PC-3 (cell line): ENCODE data around the gene CDH13. TPM values are rescaled to one million over a fixed set of nuclear protein-coding genes. Genes with fewer than 3 reads are reported as not detected.

ENCODE experiments used
- ATAC-seq: fragments of 200-7000 bp; cut with Tn5 transposase; 2 replicates; pipeline ENCODE4 v1.9.1; 2020; ENCODE audit warnings: mild to moderate bottlenecking, moderate library complexity
- BruUV-seq: library from RNA; stranded (reverse); fragments of 400-500 nt; replicated peaks from 2 replicates; lab custom pipeline; 2021; lab: Mats Ljungman, UMichigan
- CTCF ChIA-PET: fragments of 300-600 bp; sonication (Branson Sonifier 250); formaldehyde crosslinking; loops from one replicate; lab custom pipeline; 2022; ENCODE audit warnings: antibody characterized with exemption; lab: Charles Lee
- POLR2A ChIA-PET: fragments of 300-600 bp; sonication (Branson Sonifier 250); formaldehyde crosslinking; loops from one replicate; lab custom pipeline; 2022; ENCODE audit warnings: antibody characterized with exemption; ENCODE audit not compliant: unreplicated experiment; lab: Charles Lee
- DNase-seq: peaks from one replicate; pipeline ENCODE4 v3.0.0-alpha.2; 2015
- H2AFZ ChIP-seq: fragments of 300-600 bp; sonication (generic); 2 replicates; pipeline ENCODE4 v1.6.0; 2016; ENCODE audit warnings: antibody characterized with exemption, low read length
- H3F3A ChIP-seq: fragments of 300-600 bp; sonication (generic); one replicate; pipeline ENCODE4 v1.6.0; 2017; ENCODE audit warnings: antibody characterized with exemption, low read length, control low read depth, mild to moderate bottlenecking; ENCODE audit not compliant: unreplicated experiment
- H3K27ac ChIP-seq: fragments of 300-600 bp; sonication (generic); 2 replicates; pipeline ENCODE4 v1.5.1; 2016; ENCODE audit warnings: mild to moderate bottlenecking, low read length
- H3K27me3 ChIP-seq: fragments of 300-600 bp; sonication (generic); 2 replicates; pipeline ENCODE4 v1.6.1; 2016; ENCODE audit warnings: low read length, mixed read lengths
- H3K36me3 ChIP-seq: fragments of 300-600 bp; sonication (generic); 2 replicates; pipeline ENCODE4 v1.6.1; 2016; ENCODE audit warnings: low read depth, mixed run types, low read length, mixed read lengths
- H3K4me1 ChIP-seq: fragments of 300-600 bp; sonication (generic); 2 replicates; pipeline ENCODE4 v1.5.1; 2016; ENCODE audit warnings: low read length; ENCODE audit not compliant: insufficient read depth
- H3K4me2 ChIP-seq: fragments of 300-600 bp; sonication (generic); 2 replicates; pipeline ENCODE4 v1.6.0; 2016; ENCODE audit warnings: low read length
- H3K4me3 ChIP-seq: fragments of 300-600 bp; sonication (generic); 2 replicates; pipeline ENCODE4 v1.5.1; 2016; ENCODE audit warnings: mild to moderate bottlenecking, low read length, mixed read lengths
- H3K79me2 ChIP-seq: fragments of 300-600 bp; sonication (generic); 2 replicates; pipeline ENCODE4 v1.6.1; 2017; ENCODE audit warnings: low read length, mixed read lengths
- H3K9ac ChIP-seq: fragments of 300-600 bp; sonication (generic); 2 replicates; pipeline ENCODE4 v1.6.0; 2016; ENCODE audit warnings: mild to moderate bottlenecking, low read length
- H3K9me2 ChIP-seq: fragments of 300-600 bp; sonication (generic); replicated peaks from 2 replicates; pipeline ENCODE4 v1.6.1; 2016; ENCODE audit warnings: mixed run types, low read length, mixed read lengths
- H3K9me3 ChIP-seq: fragments of 300-600 bp; sonication (generic); 2 replicates; pipeline ENCODE4 v1.6.1; 2016; ENCODE audit warnings: low read length, mixed read lengths
- H4K20me1 ChIP-seq: fragments of 300-600 bp; sonication (generic); 2 replicates; pipeline ENCODE4 v1.6.1; 2016; ENCODE audit warnings: low read length, mixed read lengths
- EZH2 ChIP-seq: fragments of 300-600 bp; sonication (generic); IDR thresholded peaks from one replicate; pipeline ENCODE4 v1.6.1; 2017; ENCODE audit warnings: antibody characterized with exemption, mild to moderate bottlenecking, low read length; ENCODE audit not compliant: unreplicated experiment
- EZH2phosphoT487 ChIP-seq: fragments of 300-600 bp; sonication (generic); IDR thresholded peaks from 2 replicates; pipeline ENCODE4 v1.6.1; 2018; ENCODE audit warnings: mild to moderate bottlenecking, antibody characterized with exemption, low read length, borderline replicate concordance
- intact Hi-C: fragments of 100-400 bp; cut with micrococcal nuclease; formaldehyde crosslinking; loops from 2 replicates; pipeline ENCODE4 v1.9.0; 2023
- total RNA-seq: library from RNA; depleted of rRNA; stranded (reverse); fragments of >200 nt; gene quantifications from 2 replicates; pipeline ENCODE4 v1.2.3, GENCODE V29; 2014
- TF ChIP-seq, protein P1 (sequence below): fragments of 300-600 bp; sonication (generic); conservative IDR thresholded peaks from 2 replicates; pipeline ENCODE4 v1.5.1; 2017; ENCODE audit warnings: antibody characterized with exemption, low read depth, mild to moderate bottlenecking, low read length

CDH13 gene
- total RNA-seq, 1 experiment from 2014 or later, result 0.36 TPM

DNA sequence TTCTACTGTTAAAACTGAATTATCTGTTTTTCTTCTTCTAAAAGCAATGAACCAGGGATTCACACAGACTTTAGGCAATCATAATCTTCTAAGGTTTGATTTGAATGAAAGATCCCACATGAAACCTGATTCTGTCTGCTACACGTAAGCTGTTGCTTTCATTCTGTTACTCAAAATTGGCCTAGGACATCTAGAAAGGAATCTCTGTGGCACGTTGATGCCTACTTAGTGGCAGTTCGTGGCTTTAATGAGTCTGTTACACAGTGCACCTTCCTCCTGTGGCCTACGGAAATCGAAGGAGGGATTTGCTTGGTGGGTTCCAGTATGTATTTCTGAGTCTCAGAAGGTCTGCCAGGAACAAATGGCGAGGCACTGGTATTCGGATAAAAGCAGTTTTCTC, 691.6 kb downstream of the CDH13 start:
- Histone ChIP-seq H3K9me3 (no peaks in the 10 kb centered on the region), H3F3A (no peaks in the 10 kb centered on the region), H3K27me3 (no peaks in the 10 kb centered on the region; the same call in 1 of the 2 replicates), H3K4me1 (no peaks in the 10 kb centered on the region), H3K79me2 (no peaks in the 10 kb centered on the region), H3K4me2 (no peak overlapping the region), H3K4me3 (no peak overlapping the region), H3K9me2 (no peaks in the 10 kb centered on the region), H3K27ac (no peak overlapping the region), H4K20me1 (no peaks in the 10 kb centered on the region), H3K36me3 (no peaks in the 10 kb centered on the region), H2AFZ (no peak overlapping the region), H3K9ac (no peak overlapping the region)
- POLR2A ChIA-PET, result no interaction called here
- BruUV-seq, result no TSS peak
- CTCF ChIA-PET, result no interaction called here
- ATAC-seq, result no peak
- no peak for DNase-seq
- no peak for TF ChIP-seq EZH2phosphoT487
- TF ChIP-seq, protein P1, sequence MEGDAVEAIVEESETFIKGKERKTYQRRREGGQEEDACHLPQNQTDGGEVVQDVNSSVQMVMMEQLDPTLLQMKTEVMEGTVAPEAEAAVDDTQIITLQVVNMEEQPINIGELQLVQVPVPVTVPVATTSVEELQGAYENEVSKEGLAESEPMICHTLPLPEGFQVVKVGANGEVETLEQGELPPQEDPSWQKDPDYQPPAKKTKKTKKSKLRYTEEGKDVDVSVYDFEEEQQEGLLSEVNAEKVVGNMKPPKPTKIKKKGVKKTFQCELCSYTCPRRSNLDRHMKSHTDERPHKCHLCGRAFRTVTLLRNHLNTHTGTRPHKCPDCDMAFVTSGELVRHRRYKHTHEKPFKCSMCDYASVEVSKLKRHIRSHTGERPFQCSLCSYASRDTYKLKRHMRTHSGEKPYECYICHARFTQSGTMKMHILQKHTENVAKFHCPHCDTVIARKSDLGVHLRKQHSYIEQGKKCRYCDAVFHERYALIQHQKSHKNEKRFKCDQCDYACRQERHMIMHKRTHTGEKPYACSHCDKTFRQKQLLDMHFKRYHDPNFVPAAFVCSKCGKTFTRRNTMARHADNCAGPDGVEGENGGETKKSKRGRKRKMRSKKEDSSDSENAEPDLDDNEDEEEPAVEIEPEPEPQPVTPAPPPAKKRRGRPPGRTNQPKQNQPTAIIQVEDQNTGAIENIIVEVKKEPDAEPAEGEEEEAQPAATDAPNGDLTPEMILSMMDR, result no peak
- no peak for TF ChIP-seq EZH2
- intact Hi-C loops, result no loop called here

DNA sequence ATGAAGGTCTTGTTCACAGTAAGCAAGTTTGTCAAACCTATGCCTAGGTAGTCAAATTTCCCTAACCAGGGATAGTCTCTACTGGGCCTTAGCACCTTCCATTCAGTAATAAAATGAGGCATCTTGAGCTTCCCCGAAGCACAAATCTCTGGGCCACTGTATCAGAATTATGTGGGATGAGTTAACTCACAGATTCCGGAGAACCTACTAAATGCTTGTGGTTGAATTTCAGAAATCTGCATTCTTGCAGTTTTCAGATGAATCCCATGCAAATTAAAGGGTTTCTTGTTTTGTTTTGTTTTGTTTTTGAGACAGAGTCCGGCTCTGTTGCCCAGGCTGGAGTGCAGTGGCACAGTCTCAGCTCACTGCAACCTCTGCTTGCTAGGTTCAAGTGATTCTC, 702.2 kb downstream of the CDH13 start:
- H3K27me3 ChIP-seq, result peaks cover 10% of the 10 kb centered on the region; the same call in 1 of the 2 replicates
- no peaks in the 10 kb centered on the region for H3K4me1 ChIP-seq
- ChIA-PET CTCF (interaction anchor here (0.7 kb wide), 1 partner anchor 87 kb away, joined by 7 read pairs; no protein-coding TSS in a partner anchor), POLR2A (no interaction called here)
- intact Hi-C loops, result no loop called here
- no peak overlapping the region for H3K4me3 ChIP-seq
- H3K9me3 ChIP-seq, result no peaks in the 10 kb centered on the region
- H3K36me3 ChIP-seq, result no peaks in the 10 kb centered on the region
- H4K20me1 ChIP-seq, result no peaks in the 10 kb centered on the region
- no peak overlapping the region for H3K9ac ChIP-seq
- no peaks in the 10 kb centered on the region for H3K9me2 ChIP-seq
- no peak for DNase-seq
- no peak overlapping the region for H2AFZ ChIP-seq
- no peak overlapping the region for H3K4me2 ChIP-seq
- no peak for ATAC-seq
- no TSS peak for BruUV-seq
- no peaks in the 10 kb centered on the region for H3F3A ChIP-seq
- H3K27ac ChIP-seq, result no peak overlapping the region
- no peaks in the 10 kb centered on the region for H3K79me2 ChIP-seq
- TF ChIP-seq EZH2 (no peak), EZH2phosphoT487 (no peak)
- TF ChIP-seq, protein P1, result no peak

DNA sequence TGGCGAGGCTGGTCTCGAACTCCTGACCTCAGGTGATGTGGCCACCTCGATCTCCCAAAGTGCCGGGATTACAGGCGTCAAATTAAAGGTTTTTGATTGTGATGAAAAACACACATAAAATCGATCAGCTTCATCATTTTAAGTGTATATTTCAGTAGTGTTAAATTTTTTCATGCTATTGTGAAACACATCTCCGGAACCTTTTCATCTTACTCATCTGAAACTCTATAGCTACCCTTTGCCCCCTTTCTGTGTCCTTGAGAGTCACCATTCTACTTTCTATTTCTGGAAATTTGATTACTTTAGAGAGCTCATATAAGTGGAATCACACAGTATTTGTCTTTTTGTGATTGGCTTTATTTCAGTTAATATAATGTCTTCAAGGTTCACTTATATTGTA, 702.7 kb downstream of the CDH13 start:
- POLR2A ChIA-PET, result no interaction called here
- no peak for TF ChIP-seq EZH2
- TF ChIP-seq, protein P1, result no peak
- TF ChIP-seq EZH2phosphoT487, result no peak
- Histone ChIP-seq H3K27me3 (peaks cover 10% of the 10 kb centered on the region; the same call in 1 of the 2 replicates), H4K20me1 (no peaks in the 10 kb centered on the region), H3F3A (no peaks in the 10 kb centered on the region), H3K9ac (no peak overlapping the region), H3K4me1 (no peaks in the 10 kb centered on the region), H2AFZ (no peak overlapping the region), H3K27ac (no peak overlapping the region), H3K79me2 (no peaks in the 10 kb centered on the region), H3K4me2 (no peak overlapping the region), H3K9me3 (no peaks in the 10 kb centered on the region), H3K36me3 (no peaks in the 10 kb centered on the region), H3K4me3 (no peak overlapping the region), H3K9me2 (no peaks in the 10 kb centered on the region)
- no peak for ATAC-seq
- DNase-seq, result no peak
- CTCF ChIA-PET, result interaction anchor here (0.7 kb wide), 1 partner anchor 88 kb away, joined by 7 read pairs; no protein-coding TSS in a partner anchor
- intact Hi-C loops, result no loop called here
- no TSS peak for BruUV-seq
